HG02840 (cell line): ENCODE data around the gene SLC38A10.

Source experiments
- ATAC-seq: cut with Tn5 transposase; IDR thresholded peaks from one replicate; pipeline ENCODE4 v1.9.1; 2021; ENCODE audit warnings: mild to moderate bottlenecking, moderate library complexity, moderate number of reproducible peaks; ENCODE audit not compliant: unreplicated experiment, low FRiP score

SLC38A10 gene

DNA sequence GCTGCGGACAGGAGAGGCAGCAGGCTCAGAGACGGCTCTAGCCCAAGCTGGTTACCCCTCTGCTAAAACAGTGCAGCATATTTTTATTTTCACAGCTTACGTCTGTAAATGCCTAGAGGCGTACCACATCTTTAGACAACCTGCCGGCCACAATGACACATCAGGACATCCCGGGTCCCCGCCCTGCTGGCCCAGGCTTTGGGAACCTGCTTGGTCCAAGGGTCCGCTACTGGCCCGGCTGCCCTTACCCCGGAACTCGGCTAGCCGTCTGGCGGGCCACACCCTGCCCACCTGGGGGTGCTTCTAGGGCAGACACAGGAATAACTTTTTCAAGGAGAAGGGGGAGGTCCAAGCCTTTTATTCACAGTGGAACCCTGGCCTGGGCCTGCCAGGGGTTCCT, 76.6 kb downstream of the SLC38A10 start:
- ATAC-seq: no peak

DNA sequence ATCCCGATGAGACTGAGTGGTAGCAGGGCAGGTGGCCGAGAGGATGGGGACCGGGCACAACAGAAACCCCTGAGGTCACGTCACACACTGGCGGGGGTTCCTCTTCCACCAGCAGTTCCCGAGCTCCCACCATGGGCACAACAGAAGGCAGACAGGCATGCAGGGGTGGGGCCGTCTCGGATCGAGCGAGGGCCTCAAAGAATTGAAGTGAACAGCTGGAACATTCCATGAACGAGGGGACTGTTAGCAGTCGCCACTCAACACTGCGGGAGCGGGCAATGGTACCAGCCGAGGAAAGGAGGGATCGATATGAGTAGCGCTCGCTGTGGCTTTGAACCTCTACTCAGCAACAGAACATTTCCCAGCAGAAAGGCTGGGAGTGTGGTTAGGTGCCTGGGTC, 77.6 kb downstream of the SLC38A10 start:
- no peak for ATAC-seq

DNA sequence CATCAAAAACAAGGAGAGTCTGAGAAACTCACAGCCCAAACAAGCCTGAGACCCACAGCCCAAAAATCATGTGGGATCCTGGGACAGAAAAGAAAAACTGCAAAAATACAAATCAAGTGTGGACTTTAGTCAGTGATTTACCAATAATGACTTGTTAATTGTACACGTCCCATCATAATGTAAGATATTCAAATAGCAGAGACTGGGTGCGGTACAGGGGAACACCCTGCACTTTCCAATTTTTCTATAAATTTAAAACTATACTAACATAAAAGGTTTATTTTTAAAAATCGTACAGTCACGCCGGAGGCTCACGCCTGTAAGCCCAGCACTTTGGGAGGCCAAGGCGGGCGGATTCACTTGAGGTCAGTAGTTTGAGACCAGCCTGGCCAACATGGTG, 81.1 kb downstream of the SLC38A10 start:
- no peak for ATAC-seq

DNA sequence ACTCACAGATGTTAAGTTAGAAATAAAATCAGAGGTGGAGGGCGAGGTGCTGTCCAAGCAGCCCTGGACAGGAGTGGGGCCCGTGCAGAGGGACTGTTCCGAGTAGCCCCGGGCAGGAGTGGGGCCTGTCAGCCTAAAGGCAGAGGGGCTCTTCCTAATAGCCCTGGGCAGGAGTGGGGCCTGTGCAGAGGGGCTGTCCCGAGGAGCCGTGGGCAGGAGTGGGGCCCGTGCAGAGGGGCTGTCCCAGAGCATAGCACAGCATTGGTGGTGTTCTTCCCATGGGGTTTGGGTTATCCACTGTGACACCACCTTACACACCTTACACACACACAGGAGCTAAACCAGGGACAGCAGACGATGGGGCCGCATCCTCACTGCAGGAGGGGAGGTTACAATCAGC, 82.7 kb downstream of the SLC38A10 start:
- no peak for ATAC-seq

DNA sequence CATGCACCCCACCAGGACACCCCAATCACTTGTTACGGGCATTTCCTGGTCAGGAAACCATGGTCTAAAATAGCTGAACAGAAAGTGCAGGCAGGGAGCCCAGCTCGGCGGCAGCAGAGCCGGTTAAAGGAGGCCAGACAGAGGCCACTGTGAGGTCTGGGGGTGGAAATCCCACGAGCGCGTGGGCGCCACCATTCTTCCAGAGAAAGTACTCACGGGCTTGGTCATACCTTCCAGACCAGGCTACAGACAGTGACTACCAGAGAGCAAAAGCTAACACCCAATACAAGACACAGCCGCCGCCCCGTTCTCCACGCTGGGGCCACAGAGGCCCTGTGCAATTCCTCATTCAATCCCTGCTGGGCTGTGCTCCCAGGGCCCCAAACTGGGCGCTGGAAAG, 84.2 kb downstream of the SLC38A10 start:
- no peak for ATAC-seq

DNA sequence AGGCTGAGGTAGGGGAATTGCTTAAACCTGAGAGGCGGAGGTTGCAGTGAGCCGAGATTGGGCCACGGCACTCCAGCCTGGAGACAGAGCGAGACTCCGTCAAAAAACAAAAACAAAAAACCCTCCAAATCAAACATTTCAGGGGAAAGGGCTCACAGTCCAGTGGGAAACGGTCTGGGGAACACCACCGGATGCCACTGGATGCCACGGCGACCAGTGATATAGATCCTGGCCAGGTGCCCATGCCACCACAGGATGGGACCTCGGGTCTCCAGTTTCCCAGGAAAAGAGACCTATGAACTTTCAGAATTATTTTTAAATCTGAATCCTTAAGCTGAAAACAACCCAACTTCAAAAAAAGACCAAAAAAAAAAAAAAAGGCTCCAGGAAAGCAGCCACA, 84.6 kb downstream of the SLC38A10 start:
- no peak for ATAC-seq

DNA sequence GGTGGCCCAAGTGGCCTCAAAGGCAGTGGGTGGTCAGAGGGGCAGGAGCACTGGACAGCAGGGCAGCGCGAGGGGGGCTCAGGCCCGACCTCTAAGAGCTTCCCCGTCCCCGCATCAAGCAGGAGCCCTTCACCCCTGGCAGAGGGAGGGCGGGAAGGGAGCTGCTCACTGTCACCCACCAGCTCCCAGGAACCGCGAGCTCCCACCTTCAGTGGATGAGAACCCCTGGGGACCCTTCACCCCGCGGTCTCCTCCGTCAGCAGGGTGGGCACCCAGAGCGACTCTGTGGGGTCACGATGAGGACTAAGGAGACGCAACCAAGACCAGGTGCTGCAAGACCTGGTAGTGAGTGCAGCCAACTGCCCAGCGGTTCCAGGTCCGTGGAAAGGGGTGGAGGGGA, 86.0 kb downstream of the SLC38A10 start:
- ATAC-seq: no peak

DNA sequence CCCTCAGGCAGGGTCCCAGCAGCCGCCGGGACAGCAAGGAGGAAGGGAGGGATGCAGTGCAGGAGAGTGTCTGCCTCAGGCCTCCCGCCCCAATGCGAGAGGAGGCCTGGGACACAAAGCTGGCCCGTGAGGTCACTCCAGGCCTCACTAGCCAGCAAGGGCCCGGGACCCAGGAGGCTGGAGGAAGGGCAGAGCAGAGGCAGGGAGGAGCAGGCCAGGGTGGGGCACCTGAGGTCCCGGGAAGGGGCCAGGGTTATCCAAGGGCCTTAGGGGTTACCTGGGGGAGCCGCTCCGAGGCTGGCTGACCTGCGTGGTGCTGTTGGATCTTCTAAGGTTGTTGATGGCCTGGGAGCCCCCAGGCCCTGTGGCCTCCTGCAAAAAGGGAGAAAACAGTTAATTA, 86.5 kb downstream of the SLC38A10 start:
- ATAC-seq: no peak

DNA sequence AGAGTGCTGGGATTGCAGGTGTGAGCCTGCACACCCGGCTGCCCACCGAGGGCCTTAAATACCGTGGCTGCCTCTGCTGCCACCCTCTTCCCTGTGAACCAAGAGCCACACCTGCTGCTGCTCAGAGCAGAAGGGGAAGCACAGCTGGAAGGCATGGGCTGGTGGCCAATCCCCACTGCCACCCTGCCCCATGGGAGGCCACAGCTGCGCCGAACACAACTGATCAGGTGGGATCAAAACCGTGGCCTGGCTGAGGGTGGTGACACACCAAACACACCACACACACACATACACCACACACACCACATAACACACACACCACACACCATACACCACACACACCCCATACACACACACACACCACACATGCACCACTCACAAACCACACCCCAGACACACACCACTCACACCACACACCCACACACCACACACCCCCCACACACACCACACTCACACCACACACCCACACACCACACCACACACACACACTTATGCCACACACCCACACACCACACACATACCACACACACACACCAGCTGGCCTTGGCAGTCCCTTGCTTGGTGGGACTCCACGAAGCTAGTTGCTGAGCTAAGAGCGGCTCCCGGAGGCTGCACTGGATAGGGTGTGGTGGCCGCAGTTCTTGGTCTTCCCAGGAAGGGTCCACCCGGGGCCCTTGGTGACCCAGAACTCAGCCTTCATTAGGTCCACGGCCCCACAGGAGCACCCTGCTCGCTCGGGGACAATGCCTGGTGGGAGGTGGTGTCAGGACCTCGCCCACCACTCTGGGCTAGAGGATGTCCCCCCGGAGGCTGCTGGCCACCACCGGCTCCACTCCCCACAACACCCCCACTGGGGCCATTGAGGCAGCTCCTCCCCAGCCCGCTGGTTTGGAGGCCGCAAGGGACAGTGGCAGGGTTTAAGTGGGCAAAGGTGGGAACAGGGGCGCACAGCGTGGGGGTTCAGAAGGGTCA, 87.2 kb downstream of the SLC38A10 start:
- ATAC-seq: no peak

DNA sequence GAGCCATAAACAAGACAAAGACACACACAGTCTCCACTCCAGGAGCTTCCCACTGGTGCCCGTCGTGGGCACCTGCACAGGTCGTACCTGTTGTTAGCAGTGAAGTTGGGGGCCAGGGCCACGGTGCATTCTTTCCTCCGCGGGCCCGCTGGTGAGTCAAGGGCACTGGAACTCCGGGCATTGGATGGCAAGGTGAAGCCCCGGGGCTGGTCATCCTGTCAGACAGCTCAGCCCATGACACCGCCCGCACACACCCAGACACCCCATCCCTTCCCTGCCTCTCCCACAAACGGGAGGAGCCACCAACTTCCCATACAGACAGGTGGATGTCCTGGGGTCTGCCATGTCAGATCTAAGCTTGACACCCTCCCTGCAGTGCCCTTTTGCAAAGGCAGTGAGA, 88.5 kb downstream of the SLC38A10 start:
- no peak for ATAC-seq

DNA sequence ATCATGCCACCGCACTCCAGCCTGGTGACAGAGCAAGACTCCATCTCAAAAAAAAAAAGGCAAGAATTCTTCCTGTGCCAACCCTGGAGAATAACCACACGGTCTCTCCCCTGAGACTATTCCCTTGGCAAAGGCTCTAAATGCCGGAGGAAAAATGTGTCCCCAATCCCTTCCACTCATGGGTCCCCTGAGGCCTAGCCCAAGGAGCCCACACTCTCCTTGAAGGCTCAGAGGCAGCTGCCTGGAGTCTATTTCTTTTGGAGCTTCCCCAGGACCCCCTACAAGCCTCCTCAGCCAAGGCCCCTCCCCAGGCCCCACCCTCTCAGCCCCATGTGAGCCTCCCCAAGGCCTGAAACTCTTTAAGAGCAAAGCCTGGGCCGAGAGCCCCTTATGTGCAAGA, 88.9 kb downstream of the SLC38A10 start:
- no peak for ATAC-seq

DNA sequence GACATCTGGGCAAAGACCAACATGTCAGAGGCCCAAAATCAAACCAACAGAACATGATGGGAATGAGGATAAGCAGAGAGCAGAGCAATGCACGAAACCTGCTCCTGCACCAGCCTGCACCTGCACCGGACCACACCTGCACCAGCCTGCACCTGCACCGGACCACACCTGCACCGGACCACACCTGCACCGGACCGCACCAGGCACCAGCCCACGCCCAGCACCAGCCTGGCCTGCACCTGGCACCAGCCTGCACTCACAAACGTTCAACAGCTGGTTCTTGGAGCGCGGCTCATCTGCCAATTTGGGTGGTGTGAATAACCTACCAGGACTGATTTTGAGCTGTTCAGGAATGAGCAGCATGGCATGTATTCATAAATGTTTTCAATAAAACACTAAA, 90.5 kb downstream of the SLC38A10 start:
- no peak for ATAC-seq

DNA sequence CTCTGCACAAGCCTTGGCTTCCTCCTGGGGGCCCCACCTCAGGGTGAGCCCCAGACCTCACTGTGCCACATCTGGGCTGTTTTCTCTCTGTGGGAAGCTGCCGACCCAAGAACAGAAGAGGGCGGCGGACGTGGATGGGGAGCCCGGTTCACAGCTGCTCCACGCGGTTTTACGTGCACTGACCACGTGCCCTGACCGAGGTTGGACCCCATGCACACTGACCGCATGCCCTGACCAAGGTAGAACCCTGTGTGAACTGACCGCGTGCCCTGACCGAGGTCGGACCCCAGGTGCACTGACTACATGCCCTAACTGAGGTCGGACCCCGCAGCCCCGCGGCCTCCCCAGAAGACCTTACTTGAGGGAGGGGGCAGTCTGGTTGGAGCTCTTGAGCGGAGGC, 92.0 kb downstream of the SLC38A10 start:
- no peak for ATAC-seq

DNA sequence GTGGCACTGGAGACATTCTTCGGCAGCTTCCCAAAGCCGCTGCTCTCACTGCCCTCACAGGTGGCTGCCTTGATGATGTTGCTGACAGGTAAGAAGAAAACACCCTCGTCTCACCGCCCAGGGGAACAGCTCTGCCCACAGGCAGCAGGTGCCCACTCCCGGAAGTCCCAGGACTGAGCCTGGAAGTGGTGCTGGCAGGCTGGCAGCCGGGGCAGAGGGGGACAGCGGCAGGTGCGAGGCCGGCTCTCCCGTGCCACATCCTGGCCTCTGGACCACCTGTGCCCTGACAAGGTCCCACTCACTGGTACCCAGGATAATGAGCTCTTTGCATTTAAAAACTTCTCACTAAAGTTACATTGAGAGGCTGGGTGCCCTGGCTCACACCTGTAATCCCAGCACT, 92.8 kb downstream of the SLC38A10 start:
- ATAC-seq: no peak

DNA sequence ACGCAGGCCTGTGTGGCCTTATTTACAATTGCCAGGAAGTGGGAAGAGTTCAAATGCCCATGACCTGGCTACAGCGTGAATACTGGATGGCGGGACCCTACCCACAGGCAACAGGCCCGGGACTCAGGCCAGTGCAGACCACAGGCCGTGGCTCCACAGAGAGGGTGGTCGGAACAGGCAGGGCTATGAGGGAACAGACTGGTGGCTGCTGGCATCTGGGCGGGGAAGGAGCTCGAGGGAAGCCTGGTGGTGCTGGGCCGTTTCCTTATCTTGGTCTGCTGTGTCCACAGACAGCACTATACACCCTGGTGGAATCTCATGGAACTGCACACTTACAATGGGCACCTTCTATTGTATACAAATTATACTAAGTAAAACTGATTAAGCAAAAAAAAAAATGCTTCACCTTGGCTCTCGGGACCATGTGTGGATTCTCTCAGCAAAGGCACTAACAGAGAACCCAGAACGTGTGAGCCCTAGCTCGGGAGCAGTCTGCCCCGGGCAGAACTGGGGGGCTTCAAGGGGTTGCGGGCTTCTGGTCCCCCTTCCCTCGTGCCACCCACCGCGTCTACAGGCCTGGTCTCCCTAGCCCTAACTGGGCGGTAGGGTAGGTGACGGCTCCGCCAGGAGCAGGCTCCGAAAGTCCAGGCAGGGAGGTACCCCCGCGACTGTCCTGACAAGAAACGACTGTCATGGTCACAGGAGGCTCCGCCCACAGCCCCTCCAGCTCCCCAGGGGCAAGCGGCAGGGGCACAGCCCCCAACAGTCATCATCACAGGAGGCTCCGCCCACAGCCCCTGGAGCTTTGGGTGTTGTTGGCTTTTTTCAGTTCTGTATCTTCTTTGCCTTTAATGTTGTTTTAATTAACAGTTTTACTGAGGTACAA, 94.2 kb downstream of the SLC38A10 start:
- no peak for ATAC-seq

DNA sequence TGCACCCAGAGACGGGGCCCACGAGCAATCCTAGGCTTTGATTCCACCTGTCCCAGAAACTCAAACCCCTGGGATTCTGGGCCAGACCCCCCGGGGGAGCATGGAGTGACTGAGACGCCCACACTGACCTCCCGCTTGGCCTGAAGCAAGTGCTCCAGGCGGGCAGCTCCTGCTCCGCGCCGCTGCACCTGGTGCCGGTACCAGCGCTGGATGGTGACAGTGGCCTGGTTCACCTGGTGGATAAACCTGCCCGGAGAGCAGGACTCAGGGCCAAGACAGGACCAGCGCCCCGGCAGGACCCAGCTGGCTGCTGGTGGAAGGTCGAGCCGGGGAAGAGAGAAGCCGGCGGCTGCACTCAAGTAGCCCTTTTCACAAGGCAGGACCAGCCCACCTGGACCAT, 94.9 kb downstream of the SLC38A10 start:
- ATAC-seq: no peak

DNA sequence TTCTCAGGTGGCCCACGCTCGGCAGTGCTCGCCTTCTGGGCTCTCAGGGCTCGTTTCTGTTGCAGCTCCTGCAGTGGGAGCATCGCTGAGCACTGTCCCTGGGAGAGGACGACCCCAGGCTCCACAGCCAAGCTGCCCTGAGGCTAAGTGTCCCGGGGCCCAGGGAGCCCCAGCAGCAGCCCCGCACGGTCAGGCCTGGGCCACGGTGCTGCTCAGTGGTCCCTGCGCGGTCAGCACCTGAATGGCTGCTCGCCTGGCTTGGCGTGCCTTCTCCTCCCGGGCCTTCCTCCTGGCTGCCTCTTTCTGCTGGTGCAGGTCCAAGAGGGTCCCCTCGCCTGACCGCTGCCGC, 95.7 kb downstream of the SLC38A10 start:
- no peak for ATAC-seq

DNA sequence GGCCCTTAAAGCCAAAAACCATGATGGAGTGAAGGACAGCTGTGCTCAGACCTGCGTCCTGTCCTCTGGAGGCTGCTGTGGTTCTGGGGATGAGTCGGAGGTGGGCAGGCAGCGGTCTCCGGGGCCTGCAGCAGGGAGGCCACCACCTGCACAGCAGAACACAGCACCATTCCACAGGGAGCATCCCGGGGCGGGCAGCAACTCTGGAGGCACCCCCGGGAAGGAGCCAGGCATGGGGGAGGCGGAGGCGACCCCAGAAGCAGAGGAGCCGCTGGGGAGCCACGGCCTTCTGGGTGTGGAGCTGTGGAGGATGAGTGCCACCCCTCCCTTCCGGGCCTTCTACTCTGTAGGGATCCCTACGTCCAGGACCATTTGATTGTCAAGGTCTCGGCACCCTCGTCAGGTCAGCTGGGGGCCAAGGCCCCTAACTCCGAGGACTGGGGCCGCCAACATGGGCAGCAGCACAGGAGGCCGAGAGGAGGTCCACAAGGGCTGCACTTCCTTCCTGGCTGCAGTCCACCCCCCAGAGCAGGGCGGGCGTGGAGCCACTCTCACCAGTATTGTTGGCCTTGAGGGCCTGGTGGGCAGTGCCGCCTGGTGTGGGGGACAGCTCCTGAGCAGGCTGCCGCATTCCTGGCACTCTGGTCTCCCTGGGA, 96.2 kb downstream of the SLC38A10 start:
- ATAC-seq: no peak

DNA sequence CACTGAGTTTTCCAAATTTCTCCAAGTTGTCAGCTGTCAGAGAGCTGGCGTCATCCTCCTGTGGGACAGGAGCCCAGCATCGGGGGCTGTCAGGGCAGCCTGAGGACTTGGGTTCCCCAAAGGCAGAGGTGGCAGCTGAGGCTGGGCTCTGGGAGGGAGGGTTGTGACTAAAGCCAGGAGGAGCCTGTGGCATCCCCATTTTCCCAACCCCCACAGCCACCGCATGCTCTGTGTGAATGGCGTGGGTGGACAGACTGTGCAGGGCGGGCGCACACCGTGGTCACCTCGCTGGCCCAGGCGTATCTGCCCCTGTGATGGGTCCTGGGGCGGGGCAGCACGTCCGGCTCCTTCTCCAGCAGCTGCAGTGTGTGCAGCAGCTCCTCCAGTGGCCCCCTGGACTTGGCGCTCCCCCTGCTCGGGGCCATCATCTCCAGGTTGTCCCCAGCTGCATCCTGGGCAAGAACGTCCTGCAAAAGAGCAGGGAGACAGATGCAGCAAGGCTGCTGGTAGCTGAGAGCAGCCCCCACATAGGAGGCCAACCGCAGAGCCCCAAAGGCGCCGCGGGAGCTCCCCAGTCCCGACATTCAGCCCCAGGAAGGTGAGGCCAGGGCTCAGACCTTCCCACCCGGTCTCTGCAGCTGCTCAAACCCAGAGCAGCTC, 97.1 kb downstream of the SLC38A10 start:
- ATAC-seq: no peak

DNA sequence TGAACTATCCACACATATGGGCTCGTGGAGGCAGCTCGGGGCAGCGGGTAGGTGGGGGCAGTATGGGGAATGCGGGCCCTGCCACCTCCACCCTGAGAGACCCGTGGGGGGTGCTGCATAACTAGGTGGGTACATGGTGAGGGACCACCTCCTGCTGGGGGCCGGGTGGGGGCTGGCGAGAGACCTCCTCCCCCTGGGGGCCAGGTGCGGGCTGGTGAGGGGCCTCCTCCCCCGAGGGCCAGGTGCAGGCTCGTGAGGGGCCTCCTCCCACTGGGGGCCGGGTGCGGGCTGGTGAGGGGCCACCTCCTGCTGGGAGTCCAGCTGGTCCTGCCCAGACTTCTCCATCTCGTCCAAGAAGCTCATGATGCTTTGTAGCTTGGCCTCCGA, 97.7 kb downstream of the SLC38A10 start:
- ATAC-seq: no peak
